GM23338 (cell line): ENCODE measurements around the gene SPG21. TPM values are rescaled to one million over a fixed set of nuclear protein-coding genes. Genes with fewer than 3 reads are reported as not detected.

Source experiments
- ATAC-seq: fragments of 200-7000 bp; cut with Tn5 transposase; 3 replicates; pipeline ENCODE4 v1.9.1; 2020
- DNase-seq: peaks from one replicate; pipeline ENCODE4 v3.0.0-alpha.2; 2015; ENCODE audit warnings: low spot score
- H2AFZ ChIP-seq: fragments of 200-600 bp; sonication (generic); 2 replicates; pipeline ENCODE4 v1.8.0; 2016; ENCODE audit warnings: antibody characterized with exemption, mild to moderate bottlenecking, moderate library complexity
- H3F3A ChIP-seq: fragments of 200-600 bp; sonication (generic); replicated peaks from 2 replicates; pipeline ENCODE4 v1.8.0; 2017; ENCODE audit warnings: antibody characterized with exemption, mixed run types, low read depth
- H3K27ac ChIP-seq: fragments of 200-600 bp; sonication (generic); 2 replicates; pipeline ENCODE4 v1.6.1; 2016; ENCODE audit warnings: low read depth
- H3K27me3 ChIP-seq: fragments of 200-600 bp; sonication (generic); 2 replicates; pipeline ENCODE4 v1.8.0; 2016; ENCODE audit warnings: mild to moderate bottlenecking, mixed run types, moderate library complexity; ENCODE audit not compliant: insufficient read depth
- H3K36me3 ChIP-seq: fragments of 200-600 bp; sonication (generic); 2 replicates; pipeline ENCODE4 v1.8.0; 2016; ENCODE audit warnings: mild to moderate bottlenecking; ENCODE audit not compliant: insufficient read depth
- H3K4me1 ChIP-seq: fragments of 200-600 bp; sonication (generic); 2 replicates; pipeline ENCODE4 v1.8.0; 2016; ENCODE audit warnings: mild to moderate bottlenecking, moderate library complexity; ENCODE audit not compliant: insufficient read depth
- H3K4me2 ChIP-seq: fragments of 200-600 bp; sonication (generic); 2 replicates; pipeline ENCODE4 v1.7.1; 2017; ENCODE audit warnings: mixed run types
- H3K4me3 ChIP-seq: fragments of 200-600 bp; sonication (generic); 2 replicates; pipeline ENCODE4 v1.6.1; 2016; ENCODE audit warnings: mixed run types
- H3K79me2 ChIP-seq: fragments of 200-600 bp; sonication (generic); replicated peaks from 2 replicates; pipeline ENCODE4 v1.8.0; 2017; ENCODE audit warnings: mild to moderate bottlenecking; ENCODE audit not compliant: insufficient read depth
- H3K9me2 ChIP-seq: fragments of 200-600 bp; sonication (generic); 2 replicates; pipeline ENCODE4 v1.8.0; 2017; ENCODE audit not compliant: insufficient read depth
- H4K20me1 ChIP-seq: fragments of 200-600 bp; sonication (generic); replicated peaks from 2 replicates; pipeline ENCODE4 v1.8.0; 2017; ENCODE audit warnings: mild to moderate bottlenecking; ENCODE audit not compliant: insufficient read depth
- H3K27ac Mint-ChIP-seq: 2 replicates; pipeline ENCODE4 v1.8.0; 2020; ENCODE audit warnings: inconsistent platforms, mild to moderate bottlenecking, moderate library complexity, mixed read lengths
- H3K27me3 Mint-ChIP-seq: 3 replicates; pipeline ENCODE4 v1.8.0; 2022; ENCODE audit warnings: low read depth, mild to moderate bottlenecking, moderate library complexity, mixed read lengths, inconsistent platforms; ENCODE audit not compliant: insufficient read depth, poor library complexity
- H3K36me3 Mint-ChIP-seq: 3 replicates; pipeline ENCODE4 v1.8.0; 2021; ENCODE audit warnings: low read depth, mild to moderate bottlenecking, inconsistent platforms, moderate library complexity, mixed read lengths
- H3K4me1 Mint-ChIP-seq: 3 replicates; pipeline ENCODE4 v1.8.0; 2020; ENCODE audit warnings: mild to moderate bottlenecking, inconsistent platforms, mixed read lengths
- H3K4me3 Mint-ChIP-seq: 3 replicates; pipeline ENCODE4 v1.8.0; 2021; ENCODE audit warnings: moderate library complexity, mild to moderate bottlenecking, inconsistent platforms, mixed read lengths
- H3K9me3 Mint-ChIP-seq: 3 replicates; pipeline ENCODE4 v1.8.0; 2020; ENCODE audit warnings: moderate library complexity, mild to moderate bottlenecking, inconsistent platforms, mixed read lengths
- CREB1 ChIP-seq: fragments of 250-450 bp; sonication (Bioruptor Pico); IDR thresholded peaks from 2 replicates; pipeline ENCODE4 v1.5.0; 2020; ENCODE audit warnings: low read depth, mild to moderate bottlenecking, moderate library complexity
- EZH2 ChIP-seq: fragments of 200-600 bp; sonication (generic); IDR thresholded peaks from one replicate; pipeline ENCODE4 v1.8.0; 2017; ENCODE audit warnings: antibody characterized with exemption, mild to moderate bottlenecking, low read depth; ENCODE audit not compliant: unreplicated experiment
- EZH2phosphoT487 ChIP-seq: fragments of 200-600 bp; sonication (generic); IDR thresholded peaks from one replicate; pipeline ENCODE4 v1.8.1; 2018; ENCODE audit warnings: antibody characterized with exemption; ENCODE audit not compliant: unreplicated experiment
- JUNB ChIP-seq: IDR thresholded peaks from one replicate; pipeline ENCODE4 v1.6.1; 2016; ENCODE audit warnings: antibody characterized with exemption; ENCODE audit not compliant: unreplicated experiment
- NANOG ChIP-seq: IDR thresholded peaks from 2 replicates; pipeline ENCODE4 v1.6.1; 2016; ENCODE audit warnings: antibody characterized with exemption, borderline replicate concordance
- POLR2AphosphoS5 ChIP-seq: IDR thresholded peaks from 2 replicates; pipeline ENCODE4 v1.6.1; 2016; ENCODE audit warnings: antibody characterized with exemption, low read depth
- STAT1 ChIP-seq: IDR thresholded peaks from one replicate; pipeline ENCODE4 v1.6.1; 2016; ENCODE audit warnings: antibody characterized with exemption; ENCODE audit not compliant: unreplicated experiment
- ZNF114 ChIP-seq: fragments of 250-450 bp; sonication (Bioruptor Pico); IDR thresholded peaks from 2 replicates; pipeline ENCODE4 v1.5.0; 2020; ENCODE audit warnings: mild to moderate bottlenecking, moderate library complexity
- ZNF331 ChIP-seq: fragments of 250-450 bp; sonication (Bioruptor Pico); IDR thresholded peaks from 2 replicates; pipeline ENCODE4 v1.5.0; 2020; ENCODE audit warnings: low read depth, mild to moderate bottlenecking, moderate library complexity
- polyA plus RNA-seq: library from polyadenylated mRNA; unstranded; fragments of >200 nt; fragmentation: Nextera tagmentation; extraction: Ambion mirVana; gene quantifications from 2 replicates; pipeline ENCODE4 v1.2.1, GENCODE V29; 2016
- total RNA-seq: library from RNA; depleted of rRNA; stranded (reverse); fragments of >200 nt; shearing (Covaris generic); gene quantifications from 2 replicates; pipeline ENCODE4 v1.2.3, GENCODE V29; 2014
- TF ChIP-seq, protein P1 (sequence below): IDR thresholded peaks from one replicate; pipeline ENCODE4 v1.6.1; 2018; ENCODE audit warnings: antibody characterized with exemption; ENCODE audit not compliant: unreplicated experiment
- TF ChIP-seq, protein P2 (sequence below): fragments of 250-450 bp; sonication (Bioruptor Pico); IDR thresholded peaks from 2 replicates; pipeline ENCODE4 v1.5.0; 2020; ENCODE audit warnings: mild to moderate bottlenecking, moderate library complexity
- TF ChIP-seq, protein P3 (sequence below): IDR thresholded peaks from 2 replicates; pipeline ENCODE4 v1.6.1; 2016; ENCODE audit warnings: antibody characterized with exemption
- TF ChIP-seq, protein P4 (sequence below), 2 experiments: fragments of 200-600 bp in 1 of 2; sonication (generic) in 1 of 2; conservative IDR thresholded peaks; 2 replicates each; pipeline versions ENCODE4 v1.5.1 to v1.6.1; 2016 to 2017; ENCODE audit warnings: antibody characterized with exemption in 2 of 2, low read depth in 2 of 2, mild to moderate bottlenecking in 2 of 2, moderate library complexity in 1 of 2

SPG21 gene
- total and polyA plus RNA-seq, 2 experiments from 2014 or later, result 81.0 to 102 TPM

DNA sequence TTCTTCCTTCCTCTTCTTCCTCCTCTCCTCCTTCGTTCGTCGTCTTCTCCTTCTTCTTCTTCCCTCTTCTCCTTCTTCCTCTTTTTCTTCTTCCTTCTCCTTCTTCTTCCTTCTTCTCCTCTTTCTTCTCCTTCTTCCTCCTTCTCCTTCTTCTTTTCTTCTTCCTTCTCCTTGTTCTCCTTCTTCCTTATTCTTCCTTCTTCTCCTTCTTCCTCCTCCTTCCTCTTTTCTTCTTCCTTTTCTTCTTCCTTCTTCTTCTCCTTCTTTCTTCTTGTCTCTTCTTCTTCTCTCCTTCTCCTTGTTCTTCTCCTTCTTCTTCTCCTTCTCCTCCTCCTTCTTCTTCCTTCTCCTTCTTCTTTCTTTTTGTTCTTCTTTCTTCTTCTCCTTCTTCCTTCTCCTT, 35.3 kb downstream of the SPG21 start:
- H3K27me3 ChIP-seq, result no peaks in the 10 kb centered on the region
- Mint-ChIP-seq H3K9me3 (peaks cover 45% of the 10 kb centered on the region), H3K27ac (no peak overlapping the region), H3K36me3 (peaks cover 61% of the 10 kb centered on the region), H3K27me3 (peaks cover 18% of the 10 kb centered on the region), H3K4me3 (no peak overlapping the region), H3K4me1 (no peaks in the 10 kb centered on the region; the same call in 2 of the 3 replicates)
- H3K4me1 ChIP-seq, result no peaks in the 10 kb centered on the region
- no peaks in the 10 kb centered on the region for H4K20me1 ChIP-seq
- H3K9me2 ChIP-seq, result peaks cover 4% of the 10 kb centered on the region; the same call in 1 of the 2 replicates
- H3K36me3 ChIP-seq, result peaks cover 13% of the 10 kb centered on the region; the same call in 1 of the 2 replicates
- TF ChIP-seq ZNF331 (CRISPR knock-in tag) (no peak), CREB1 (CRISPR knock-in tag) (no peak), NANOG (no peak), JUNB (no peak), ZNF114 (CRISPR knock-in tag) (no peak), EZH2 (no peak), STAT1 (no peak), EZH2phosphoT487 (no peak), POLR2AphosphoS5 (no peak)
- TF ChIP-seq, protein P1, sequence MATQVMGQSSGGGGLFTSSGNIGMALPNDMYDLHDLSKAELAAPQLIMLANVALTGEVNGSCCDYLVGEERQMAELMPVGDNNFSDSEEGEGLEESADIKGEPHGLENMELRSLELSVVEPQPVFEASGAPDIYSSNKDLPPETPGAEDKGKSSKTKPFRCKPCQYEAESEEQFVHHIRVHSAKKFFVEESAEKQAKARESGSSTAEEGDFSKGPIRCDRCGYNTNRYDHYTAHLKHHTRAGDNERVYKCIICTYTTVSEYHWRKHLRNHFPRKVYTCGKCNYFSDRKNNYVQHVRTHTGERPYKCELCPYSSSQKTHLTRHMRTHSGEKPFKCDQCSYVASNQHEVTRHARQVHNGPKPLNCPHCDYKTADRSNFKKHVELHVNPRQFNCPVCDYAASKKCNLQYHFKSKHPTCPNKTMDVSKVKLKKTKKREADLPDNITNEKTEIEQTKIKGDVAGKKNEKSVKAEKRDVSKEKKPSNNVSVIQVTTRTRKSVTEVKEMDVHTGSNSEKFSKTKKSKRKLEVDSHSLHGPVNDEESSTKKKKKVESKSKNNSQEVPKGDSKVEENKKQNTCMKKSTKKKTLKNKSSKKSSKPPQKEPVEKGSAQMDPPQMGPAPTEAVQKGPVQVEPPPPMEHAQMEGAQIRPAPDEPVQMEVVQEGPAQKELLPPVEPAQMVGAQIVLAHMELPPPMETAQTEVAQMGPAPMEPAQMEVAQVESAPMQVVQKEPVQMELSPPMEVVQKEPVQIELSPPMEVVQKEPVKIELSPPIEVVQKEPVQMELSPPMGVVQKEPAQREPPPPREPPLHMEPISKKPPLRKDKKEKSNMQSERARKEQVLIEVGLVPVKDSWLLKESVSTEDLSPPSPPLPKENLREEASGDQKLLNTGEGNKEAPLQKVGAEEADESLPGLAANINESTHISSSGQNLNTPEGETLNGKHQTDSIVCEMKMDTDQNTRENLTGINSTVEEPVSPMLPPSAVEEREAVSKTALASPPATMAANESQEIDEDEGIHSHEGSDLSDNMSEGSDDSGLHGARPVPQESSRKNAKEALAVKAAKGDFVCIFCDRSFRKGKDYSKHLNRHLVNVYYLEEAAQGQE, result no peak
- TF ChIP-seq, protein P2, sequence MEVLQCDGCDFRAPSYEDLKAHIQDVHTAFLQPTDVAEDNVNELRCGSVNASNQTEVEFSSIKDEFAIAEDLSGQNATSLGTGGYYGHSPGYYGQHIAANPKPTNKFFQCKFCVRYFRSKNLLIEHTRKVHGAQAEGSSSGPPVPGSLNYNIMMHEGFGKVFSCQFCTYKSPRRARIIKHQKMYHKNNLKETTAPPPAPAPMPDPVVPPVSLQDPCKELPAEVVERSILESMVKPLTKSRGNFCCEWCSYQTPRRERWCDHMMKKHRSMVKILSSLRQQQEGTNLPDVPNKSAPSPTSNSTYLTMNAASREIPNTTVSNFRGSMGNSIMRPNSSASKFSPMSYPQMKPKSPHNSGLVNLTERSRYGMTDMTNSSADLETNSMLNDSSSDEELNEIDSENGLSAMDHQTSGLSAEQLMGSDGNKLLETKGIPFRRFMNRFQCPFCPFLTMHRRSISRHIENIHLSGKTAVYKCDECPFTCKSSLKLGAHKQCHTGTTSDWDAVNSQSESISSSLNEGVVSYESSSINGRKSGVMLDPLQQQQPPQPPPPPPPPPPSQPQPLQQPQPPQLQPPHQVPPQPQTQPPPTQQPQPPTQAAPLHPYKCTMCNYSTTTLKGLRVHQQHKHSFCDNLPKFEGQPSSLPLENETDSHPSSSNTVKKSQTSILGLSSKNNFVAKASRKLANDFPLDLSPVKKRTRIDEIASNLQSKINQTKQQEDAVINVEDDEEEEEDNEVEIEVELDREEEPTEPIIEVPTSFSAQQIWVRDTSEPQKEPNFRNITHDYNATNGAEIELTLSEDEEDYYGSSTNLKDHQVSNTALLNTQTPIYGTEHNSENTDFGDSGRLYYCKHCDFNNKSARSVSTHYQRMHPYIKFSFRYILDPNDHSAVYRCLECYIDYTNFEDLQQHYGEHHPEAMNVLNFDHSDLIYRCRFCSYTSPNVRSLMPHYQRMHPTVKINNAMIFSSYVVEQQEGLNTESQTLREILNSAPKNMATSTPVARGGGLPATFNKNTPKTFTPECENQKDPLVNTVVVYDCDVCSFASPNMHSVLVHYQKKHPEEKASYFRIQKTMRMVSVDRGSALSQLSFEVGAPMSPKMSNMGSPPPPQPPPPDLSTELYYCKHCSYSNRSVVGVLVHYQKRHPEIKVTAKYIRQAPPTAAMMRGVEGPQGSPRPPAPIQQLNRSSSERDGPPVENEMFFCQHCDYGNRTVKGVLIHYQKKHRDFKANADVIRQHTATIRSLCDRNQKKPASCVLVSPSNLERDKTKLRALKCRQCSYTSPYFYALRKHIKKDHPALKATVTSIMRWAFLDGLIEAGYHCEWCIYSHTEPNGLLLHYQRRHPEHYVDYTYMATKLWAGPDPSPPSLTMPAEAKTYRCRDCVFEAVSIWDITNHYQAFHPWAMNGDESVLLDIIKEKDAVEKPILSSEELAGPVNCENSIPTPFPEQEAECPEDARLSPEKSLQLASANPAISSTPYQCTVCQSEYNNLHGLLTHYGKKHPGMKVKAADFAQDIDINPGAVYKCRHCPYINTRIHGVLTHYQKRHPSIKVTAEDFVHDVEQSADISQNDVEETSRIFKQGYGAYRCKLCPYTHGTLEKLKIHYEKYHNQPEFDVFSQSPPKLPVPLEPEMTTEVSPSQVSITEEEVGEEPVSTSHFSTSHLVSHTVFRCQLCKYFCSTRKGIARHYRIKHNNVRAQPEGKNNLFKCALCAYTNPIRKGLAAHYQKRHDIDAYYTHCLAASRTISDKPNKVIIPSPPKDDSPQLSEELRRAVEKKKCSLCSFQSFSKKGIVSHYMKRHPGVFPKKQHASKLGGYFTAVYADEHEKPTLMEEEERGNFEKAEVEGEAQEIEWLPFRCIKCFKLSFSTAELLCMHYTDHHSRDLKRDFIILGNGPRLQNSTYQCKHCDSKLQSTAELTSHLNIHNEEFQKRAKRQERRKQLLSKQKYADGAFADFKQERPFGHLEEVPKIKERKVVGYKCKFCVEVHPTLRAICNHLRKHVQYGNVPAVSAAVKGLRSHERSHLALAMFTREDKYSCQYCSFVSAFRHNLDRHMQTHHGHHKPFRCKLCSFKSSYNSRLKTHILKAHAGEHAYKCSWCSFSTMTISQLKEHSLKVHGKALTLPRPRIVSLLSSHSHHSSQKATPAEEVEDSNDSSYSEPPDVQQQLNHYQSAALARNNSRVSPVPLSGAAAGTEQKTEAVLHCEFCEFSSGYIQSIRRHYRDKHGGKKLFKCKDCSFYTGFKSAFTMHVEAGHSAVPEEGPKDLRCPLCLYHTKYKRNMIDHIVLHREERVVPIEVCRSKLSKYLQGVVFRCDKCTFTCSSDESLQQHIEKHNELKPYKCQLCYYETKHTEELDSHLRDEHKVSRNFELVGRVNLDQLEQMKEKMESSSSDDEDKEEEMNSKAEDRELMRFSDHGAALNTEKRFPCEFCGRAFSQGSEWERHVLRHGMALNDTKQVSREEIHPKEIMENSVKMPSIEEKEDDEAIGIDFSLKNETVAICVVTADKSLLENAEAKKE (CRISPR knock-in tag), result no peak
- TF ChIP-seq, protein P3, sequence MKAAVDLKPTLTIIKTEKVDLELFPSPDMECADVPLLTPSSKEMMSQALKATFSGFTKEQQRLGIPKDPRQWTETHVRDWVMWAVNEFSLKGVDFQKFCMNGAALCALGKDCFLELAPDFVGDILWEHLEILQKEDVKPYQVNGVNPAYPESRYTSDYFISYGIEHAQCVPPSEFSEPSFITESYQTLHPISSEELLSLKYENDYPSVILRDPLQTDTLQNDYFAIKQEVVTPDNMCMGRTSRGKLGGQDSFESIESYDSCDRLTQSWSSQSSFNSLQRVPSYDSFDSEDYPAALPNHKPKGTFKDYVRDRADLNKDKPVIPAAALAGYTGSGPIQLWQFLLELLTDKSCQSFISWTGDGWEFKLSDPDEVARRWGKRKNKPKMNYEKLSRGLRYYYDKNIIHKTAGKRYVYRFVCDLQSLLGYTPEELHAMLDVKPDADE, result no peak
- TF ChIP-seq, protein P4, sequence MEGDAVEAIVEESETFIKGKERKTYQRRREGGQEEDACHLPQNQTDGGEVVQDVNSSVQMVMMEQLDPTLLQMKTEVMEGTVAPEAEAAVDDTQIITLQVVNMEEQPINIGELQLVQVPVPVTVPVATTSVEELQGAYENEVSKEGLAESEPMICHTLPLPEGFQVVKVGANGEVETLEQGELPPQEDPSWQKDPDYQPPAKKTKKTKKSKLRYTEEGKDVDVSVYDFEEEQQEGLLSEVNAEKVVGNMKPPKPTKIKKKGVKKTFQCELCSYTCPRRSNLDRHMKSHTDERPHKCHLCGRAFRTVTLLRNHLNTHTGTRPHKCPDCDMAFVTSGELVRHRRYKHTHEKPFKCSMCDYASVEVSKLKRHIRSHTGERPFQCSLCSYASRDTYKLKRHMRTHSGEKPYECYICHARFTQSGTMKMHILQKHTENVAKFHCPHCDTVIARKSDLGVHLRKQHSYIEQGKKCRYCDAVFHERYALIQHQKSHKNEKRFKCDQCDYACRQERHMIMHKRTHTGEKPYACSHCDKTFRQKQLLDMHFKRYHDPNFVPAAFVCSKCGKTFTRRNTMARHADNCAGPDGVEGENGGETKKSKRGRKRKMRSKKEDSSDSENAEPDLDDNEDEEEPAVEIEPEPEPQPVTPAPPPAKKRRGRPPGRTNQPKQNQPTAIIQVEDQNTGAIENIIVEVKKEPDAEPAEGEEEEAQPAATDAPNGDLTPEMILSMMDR (conservative IDR thresholded peaks at IDR 0.05; ENCODE audit: low read depth in 2 of 2), result no peak
- H3K4me2 ChIP-seq, result no peak overlapping the region
- no peak for DNase-seq
- no peak overlapping the region for H2AFZ ChIP-seq
- H3K79me2 ChIP-seq, result no peaks in the 10 kb centered on the region
- no peak overlapping the region for H3K4me3 ChIP-seq
- no peaks in the 10 kb centered on the region for H3F3A ChIP-seq
- no peak overlapping the region for H3K27ac ChIP-seq
- no peak for ATAC-seq
